GM21825 (cell line): ENCODE measurements around the gene EHMT1.
A peak's percentile ranks its signal among the peaks of the same experiment; 100 is the strongest.
"Not testable (repeated sequence)": the region's sequence is repeated elsewhere in the genome, so short reads cannot be mapped to it uniquely, and the experiment has no call there.

Experiments
- ATAC-seq: cut with Tn5 transposase; IDR thresholded peaks from one replicate; pipeline ENCODE4 v1.9.1; 2021; ENCODE audit warnings: mild to moderate bottlenecking, moderate library complexity; ENCODE audit not compliant: unreplicated experiment

Gene EHMT1

GRCh38 chr9:137614631-137615386 is 4.0 kb upstream of the EHMT1 start:
- ATAC-seq, result no peak

DNA sequence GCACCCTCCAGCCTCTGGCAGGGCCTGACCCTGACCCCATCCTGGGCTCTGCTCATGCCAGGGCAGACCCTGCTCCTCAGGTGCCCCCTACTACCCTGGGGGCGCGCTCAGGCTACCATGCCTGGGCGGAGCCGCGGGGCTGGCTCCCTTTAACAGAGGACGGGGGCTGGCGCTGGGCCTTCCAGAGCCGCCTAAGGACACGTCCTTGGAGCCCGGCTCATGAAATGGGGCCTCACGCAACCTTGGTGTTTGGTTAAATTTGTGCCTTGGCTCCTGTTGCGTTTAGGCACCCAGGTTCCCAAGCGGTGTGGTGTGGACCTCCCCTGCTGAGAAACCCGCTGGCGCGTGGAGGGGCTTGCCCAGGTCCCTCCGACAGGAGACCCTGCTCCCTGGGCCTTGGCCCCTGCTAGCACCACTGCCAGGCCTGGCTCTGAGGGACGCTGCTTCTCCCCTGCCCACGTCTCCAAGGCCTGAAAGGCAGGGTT is 3.4 kb upstream of the EHMT1 start:
- ATAC-seq, result no peak

GRCh38 chr9:137619240-137620047 is 639 bp downstream of the EHMT1 start:
- ATAC-seq, result peak; percentile 18

DNA sequence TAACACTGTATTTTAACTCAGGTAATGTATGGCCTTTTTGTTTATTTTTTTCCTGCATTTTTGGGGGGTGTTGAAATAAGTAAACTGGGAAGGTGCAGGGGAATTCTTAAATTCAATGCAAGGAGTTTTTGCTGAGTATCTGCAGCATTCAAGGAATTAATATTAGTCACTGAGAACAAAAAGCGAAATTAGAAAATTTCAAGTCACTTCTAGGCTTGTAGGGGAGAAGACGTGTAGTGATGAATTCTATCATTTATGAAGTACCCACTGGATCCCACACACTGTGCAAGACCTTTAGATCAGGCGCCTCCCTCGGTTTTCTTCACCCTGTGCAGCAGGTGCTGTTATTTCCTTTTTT is 1.2 kb downstream of the EHMT1 start:
- ATAC-seq, result no peak

GRCh38 chr9:137620581-137620980 is 1.8 kb downstream of the EHMT1 start:
- no peak for ATAC-seq

GRCh38 chr9:137621131-137621757 is 2.4 kb downstream of the EHMT1 start:
- no peak for ATAC-seq

GRCh38 chr9:137622211-137622610 is 3.4 kb downstream of the EHMT1 start:
- not testable (repeated sequence) for ATAC-seq

DNA sequence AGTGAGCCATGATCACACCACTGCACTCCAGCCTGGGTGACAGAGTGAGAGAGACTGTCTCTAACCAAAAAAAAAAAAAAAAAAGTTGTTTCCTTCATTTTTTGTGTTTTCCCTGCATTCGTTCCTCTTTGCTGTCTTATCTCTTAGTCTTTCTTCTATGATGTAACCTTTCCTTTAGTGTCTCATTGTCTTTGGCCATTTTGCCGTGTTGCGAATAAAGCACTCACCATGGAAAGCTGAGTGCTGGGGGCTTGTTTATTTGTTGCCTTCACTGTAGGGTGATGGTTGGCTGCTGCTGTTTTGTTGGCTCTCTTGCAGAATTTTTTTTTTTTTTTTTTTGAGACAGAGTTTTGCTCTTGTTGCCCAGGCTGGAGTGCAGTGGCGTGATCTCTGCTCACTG is 7.7 kb downstream of the EHMT1 start:
- no peak for ATAC-seq

- ATAC-seq, result not testable (repeated sequence)
Observed at GRCh38 chr9:137627406-137627805, 8.6 kb downstream of the EHMT1 start.

- ATAC-seq, result no peak
Observed at GRCh38 chr9:137630126-137630525, 11.3 kb downstream of the EHMT1 start.

DNA sequence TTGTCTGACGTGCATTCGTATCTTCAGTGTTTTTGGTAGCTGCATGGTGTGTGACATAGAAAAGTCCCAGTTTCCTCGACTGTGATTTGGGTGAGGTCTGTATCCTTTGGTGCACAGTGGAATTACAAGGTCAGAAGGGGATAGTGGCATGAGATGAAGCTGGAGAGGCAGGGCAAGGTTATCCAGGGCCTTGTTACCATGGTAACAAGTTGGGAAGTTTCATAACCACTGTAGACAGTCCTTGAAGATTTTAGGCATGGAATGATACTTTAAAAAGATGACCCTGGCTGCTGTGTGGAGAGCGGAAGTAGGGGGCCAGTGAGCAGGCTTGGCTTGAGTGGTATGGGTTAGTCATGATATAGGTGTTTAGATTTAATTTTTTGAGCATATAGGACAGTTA is 11.9 kb downstream of the EHMT1 start:
- no peak for ATAC-seq

- no peak for ATAC-seq
Observed at GRCh38 chr9:137631345-137632229, 12.8 kb downstream of the EHMT1 start.

DNA sequence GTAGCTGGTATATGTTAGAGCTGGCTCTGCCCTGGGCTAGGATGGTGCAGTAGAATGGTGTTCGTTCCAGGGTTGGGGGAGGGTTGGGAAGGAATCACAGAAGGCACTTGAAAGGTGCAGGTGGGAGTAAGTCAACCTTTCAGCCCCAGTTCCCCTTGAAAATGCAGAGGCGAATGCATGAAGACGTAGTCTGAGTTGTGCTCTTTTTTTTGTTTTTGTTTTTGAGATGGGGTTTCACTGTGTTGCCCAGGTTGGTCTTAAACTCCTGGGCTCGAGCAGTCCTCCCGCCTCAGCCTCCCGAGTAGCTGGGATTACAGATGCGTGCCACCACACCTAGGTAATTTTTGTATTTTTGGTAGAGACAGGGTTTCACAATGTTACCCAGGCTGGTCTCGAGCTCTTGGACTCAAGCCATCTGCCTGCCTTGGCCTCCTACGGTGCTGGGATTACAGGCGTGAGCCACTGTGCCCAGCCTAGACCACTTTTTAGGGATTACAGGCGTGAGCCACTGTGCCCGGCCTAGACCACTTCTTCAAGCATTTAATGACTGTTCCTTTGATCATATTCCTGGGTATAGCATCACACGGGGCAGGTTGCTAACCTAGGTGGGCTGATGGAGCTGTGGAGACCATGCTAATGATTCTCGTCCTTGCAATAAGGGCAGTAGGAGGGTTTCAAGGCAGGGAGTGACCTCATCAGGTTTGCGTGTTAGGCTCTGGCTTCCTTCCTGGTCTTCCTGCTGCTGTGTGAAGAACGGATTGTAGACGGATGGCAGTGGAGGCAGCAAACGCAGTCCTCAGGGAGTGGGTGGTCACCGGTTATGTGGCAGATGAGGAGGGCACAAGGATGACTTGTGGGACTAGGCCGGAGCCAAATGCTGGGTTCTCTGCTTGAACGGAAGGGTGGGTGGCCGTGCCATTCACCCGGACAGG is 13.7 kb downstream of the EHMT1 start:
- no peak for ATAC-seq

DNA sequence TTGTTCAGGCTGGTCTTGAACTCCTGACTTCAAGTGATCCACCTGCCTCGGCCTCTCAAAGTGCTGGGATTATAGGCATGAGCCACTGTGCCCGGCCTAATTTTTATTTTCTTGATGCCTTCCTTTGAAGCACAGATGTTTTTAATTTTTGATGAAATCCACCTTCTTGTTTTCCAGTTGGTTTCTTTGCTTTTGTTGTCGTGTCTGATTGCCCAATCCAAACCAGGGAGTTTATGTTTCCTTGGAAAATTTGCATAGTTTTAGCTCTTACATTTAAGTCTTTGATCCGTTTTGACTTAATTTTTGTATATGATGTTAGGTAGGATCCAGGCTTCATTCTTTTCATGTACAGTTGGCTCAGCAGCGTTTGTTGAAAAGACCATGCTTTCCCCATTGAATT is 15.2 kb downstream of the EHMT1 start:
- no peak for ATAC-seq

GRCh38 chr9:137638680-137639079 is 19.9 kb downstream of the EHMT1 start:
- ATAC-seq, result no peak

DNA sequence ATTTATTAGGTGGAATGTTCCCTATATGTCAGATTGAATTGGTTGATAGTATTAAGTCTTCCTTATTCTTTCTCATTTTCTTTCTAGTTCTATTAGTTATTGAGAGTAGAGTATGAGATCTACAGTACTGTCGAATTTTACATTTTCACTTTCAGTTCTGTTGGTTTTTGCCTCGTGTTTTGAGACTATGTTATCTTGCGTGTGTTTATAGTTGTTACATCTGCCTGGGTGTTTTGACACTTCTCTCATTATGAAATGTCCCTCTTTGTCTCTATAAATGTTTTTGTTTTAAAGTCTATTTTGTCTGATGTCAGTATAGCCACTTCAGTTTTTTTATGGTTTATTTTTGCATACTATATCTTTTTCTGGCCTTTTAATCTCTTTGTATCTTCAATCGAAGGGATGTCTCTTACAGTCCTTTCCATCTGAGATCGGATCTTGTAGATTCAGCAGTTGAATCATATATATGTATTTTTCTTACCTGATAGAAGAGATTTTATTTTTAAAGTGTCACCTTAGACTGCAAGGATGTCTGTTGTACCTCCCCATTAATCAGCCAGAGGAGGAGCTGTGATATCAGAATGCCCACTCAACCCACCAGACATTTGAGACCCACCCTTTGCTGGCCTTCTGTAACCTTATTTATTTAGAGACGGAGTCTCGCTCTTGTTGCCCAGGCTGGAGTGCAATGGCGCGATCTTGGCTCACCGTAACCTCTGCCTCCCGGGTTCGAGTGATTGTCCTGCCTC is 20.7 kb downstream of the EHMT1 start:
- ATAC-seq, result peak; percentile 57

DNA sequence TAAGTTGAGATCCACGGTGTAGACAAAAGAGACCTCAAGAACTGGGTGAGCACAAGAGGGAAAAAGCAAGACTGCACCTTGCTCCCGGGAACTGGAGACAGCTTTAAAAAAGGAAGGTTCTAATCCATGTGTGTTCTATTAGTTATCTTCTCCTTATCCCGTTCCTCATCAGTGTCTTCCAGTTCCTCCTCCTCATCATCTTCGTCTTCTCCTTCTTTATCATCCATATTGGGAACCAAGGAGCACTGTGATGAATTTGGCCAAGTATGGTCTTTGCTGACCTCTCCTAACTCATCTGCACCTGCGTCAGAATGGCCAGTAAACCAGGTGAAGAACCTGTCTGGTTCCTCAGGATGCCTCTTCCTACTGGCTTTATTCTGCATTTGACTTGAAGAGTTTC is 22.1 kb downstream of the EHMT1 start:
- no peak for ATAC-seq

DNA sequence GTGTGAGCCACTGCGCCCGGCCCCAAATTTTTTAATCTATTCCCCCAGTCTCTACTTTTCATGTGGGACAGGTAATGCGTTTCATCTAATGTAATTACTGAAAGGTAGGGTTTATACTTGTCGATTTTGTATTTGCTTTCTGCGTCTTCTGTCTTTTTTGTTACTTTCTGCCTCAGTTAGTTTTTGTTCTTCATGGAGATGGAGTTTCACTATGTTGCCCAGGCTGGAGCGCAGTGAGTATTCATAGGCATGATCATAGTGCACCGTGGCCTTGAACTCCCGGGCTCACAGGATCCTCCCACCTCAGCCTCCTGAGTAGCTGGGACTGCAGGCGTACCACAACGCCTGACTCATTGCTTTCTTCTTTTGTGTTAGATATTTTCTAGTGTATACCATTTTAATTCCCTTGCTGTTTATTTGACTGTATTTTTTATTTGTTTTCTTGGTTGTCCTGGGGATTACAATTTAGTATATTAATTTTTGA is 23.4 kb downstream of the EHMT1 start:
- no peak for ATAC-seq

GRCh38 chr9:137642892-137643291 is 24.1 kb downstream of the EHMT1 start:
- no peak for ATAC-seq
